Measurements from ENCODE around the gene OLFM2.

The OLFM2 gene

DNA sequence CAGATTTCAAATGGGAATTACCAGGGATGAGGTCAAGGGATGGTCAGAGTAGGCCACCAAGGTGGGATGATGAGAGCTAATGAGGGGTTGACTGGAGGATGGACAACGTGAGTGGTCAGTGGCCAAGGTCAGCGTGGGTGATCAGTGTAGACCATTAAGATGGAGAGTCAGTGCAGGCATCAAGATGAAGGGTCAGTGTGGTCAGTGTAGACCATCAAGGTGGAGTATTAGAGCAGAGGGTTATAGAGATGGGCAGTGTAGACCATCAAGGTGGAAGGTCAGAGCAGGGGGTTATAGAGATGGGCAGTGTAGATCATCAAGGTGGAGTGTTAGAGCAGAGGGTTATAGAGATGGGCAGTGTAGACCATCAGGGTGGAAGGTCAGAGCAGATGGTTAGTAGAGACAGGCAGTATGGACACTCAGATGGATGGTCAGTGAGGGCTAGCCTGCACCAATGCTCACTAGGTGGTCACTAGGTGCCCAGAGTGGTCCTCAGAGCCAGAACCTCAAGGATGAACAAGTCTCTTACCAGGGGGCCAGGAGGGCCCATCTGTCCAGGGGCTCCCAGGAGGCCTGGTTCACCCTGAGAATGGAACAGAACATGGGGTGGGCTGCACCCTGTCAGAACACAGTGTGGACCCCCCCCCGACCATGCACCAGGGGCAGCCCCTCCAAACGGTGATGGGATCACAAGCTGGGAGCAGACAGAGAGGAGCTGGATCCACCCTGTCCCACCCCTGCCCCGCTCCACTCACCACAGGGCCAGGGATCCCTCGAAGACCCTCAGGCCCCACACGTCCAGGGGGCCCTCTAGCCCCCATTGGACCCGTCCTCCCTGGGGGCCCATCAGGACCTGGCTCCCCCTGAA lies 32.7 kb upstream of the OLFM2 start:
- DNase-seq (ENCODE audit: low read depth), result no peak
- TF ChIP-seq, protein P1, sequence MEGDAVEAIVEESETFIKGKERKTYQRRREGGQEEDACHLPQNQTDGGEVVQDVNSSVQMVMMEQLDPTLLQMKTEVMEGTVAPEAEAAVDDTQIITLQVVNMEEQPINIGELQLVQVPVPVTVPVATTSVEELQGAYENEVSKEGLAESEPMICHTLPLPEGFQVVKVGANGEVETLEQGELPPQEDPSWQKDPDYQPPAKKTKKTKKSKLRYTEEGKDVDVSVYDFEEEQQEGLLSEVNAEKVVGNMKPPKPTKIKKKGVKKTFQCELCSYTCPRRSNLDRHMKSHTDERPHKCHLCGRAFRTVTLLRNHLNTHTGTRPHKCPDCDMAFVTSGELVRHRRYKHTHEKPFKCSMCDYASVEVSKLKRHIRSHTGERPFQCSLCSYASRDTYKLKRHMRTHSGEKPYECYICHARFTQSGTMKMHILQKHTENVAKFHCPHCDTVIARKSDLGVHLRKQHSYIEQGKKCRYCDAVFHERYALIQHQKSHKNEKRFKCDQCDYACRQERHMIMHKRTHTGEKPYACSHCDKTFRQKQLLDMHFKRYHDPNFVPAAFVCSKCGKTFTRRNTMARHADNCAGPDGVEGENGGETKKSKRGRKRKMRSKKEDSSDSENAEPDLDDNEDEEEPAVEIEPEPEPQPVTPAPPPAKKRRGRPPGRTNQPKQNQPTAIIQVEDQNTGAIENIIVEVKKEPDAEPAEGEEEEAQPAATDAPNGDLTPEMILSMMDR (IDR thresholded peaks at IDR 0.05; ENCODE audit: low read depth, low read length, missing control alignments), result no peak
- H3K4me3 ChIP-seq (ENCODE audit: low read depth, low read length), result no peak overlapping the region

DNA sequence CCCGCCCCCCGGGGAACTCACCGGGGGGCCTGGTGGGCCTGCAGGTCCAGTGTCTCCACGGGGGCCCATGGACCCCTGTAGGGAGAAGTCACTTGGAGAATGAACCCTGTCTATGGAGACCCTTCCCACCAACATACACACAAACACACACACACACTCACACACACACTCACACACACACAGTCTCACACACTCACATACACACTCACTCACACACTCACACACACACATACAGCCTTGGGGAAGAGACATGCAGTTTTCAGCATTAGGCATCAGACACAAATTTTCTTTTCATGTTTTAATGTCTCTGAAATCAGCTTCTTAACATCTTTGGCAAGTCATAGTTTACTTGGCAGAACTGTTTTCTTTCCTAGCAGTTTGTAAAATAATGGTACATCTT lies 31.0 kb upstream of the OLFM2 start:
- TF ChIP-seq, protein P1 (IDR thresholded peaks at IDR 0.05; ENCODE audit: low read depth, low read length, missing control alignments), result no peak
- no peak for DNase-seq (ENCODE audit: low read depth)
- H3K4me3 ChIP-seq (ENCODE audit: low read depth, low read length), result no peak overlapping the region

DNA sequence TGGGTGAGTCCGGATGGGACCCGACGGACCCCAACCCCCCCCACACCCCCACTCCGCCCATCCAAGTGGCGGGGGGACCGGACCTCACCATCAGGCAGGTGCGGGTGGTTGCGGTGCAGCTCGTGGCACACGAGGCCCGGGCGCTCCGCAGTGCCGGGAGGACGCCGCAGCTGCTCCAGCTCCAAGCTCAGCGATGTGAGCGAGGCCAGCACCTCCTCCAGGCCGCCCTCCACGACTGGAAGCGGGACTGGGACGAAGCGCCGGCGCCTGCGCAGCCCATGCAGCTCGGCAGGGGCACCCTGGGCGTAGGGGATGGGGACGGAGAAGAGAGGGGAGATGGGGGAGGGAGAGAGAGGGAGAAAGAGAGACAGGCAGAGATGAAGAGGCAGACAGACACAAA lies 30.1 kb upstream of the OLFM2 start:
- DNase-seq (ENCODE audit: low read depth), result no peak
- TF ChIP-seq, protein P1 (IDR thresholded peaks at IDR 0.05; ENCODE audit: low read depth, low read length, missing control alignments), result no peak
- no peak overlapping the region for H3K4me3 ChIP-seq (ENCODE audit: low read depth, low read length)

DNA sequence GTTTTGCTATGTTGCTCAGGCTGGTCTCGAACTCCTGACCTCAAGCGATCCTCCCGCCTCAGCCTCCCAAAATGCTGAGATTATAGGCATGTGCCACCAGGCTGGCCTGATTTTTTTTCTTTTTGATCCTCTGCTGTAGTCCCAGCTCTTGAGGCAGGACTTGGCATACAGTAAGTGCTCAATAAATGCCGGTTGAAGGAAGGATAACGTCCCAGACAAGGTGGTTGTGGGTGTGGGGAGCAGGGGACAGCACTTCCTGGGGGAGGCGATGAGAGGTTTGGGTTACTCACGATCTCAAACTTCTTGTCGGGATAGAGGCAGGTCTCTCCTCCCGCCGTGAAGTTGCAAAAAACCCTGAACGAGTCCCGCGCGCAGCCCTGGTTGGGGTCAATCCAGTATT lies 29.7 kb upstream of the OLFM2 start:
- DNase-seq (ENCODE audit: low read depth), result no peak
- no peak overlapping the region for H3K4me3 ChIP-seq (ENCODE audit: low read depth, low read length)
- TF ChIP-seq, protein P1 (IDR thresholded peaks at IDR 0.05; ENCODE audit: low read depth, low read length, missing control alignments), result no peak

DNA sequence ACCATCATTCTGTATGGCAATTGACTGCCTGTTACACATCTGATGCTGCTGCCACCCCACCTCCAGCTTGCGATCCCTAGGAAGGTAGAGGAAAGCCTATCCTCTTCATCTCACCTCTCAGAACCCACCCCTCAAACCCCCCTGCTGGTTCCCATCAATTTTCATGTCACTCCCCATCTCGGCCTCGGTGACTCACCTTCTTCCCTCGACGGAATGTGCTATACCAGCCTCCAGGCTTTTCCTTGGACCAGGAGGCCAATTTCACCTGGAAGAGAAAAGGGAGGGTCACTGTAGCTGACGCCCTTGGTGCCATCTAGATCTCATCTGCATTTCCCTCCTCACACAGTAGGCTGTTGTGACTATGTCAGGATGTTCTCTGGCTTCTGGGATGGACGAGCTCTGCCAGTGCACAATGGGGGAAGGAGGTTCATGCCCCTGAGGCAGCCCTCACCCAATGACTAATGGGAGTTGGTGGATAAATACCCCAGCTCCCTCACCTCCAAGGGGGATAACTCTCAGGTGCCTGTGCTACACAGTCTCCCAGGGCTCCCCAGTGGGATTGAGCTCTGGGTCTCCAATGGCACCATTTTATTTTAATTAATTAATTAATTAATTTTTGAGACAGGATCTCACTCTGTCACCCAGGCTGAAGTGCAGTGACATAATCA lies 26.4 kb upstream of the OLFM2 start:
- H3K4me3 ChIP-seq (ENCODE audit: low read depth, low read length), result no peak overlapping the region
- no peak for DNase-seq (ENCODE audit: low read depth)
- TF ChIP-seq, protein P1 (IDR thresholded peaks at IDR 0.05; ENCODE audit: low read depth, low read length, missing control alignments), result no peak

DNA sequence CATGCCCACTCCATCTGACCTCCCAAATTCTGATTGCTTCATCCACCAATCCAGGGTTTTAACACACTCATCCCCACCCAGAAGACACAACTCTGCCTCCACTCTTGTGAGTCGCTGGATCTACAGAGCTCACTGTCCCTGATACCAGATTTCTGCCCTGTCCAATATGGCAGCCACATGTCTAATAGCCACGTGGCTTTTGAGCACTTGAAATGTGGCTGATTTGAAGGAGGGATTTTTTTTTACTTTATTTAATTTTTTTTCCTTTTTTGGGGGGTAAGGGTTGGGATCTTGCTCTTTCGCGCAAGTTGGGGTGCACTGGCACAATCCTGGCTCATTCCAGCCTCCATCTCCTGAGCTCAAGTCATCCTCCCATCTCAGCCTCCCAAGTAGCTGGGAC lies 24.8 kb upstream of the OLFM2 start:
- DNase-seq (ENCODE audit: low read depth), result no peak

More for the DNA sequence above, 24.8 kb upstream of the OLFM2 start:
- TF ChIP-seq, protein P1 (IDR thresholded peaks at IDR 0.05; ENCODE audit: low read depth, low read length, missing control alignments), result no peak
- H3K4me3 ChIP-seq (ENCODE audit: low read depth, low read length), result no peak overlapping the region

All from GM12864 (cell line).